AML-193 (cell line): ENCODE data around the gene TGIF1.
A peak's percentile ranks its signal among the peaks of the same experiment; 100 is the strongest.
"Not testable (repeated sequence)": the region's sequence is repeated elsewhere in the genome, so short reads cannot be mapped to it uniquely, and the experiment has no call there.

Experiments used
- DNase-seq, 2 experiments: peaks; one replicate each; lab custom pipeline; 2025; lab: John Stamatoyannopoulos, UW

The TGIF1 gene

DNA sequence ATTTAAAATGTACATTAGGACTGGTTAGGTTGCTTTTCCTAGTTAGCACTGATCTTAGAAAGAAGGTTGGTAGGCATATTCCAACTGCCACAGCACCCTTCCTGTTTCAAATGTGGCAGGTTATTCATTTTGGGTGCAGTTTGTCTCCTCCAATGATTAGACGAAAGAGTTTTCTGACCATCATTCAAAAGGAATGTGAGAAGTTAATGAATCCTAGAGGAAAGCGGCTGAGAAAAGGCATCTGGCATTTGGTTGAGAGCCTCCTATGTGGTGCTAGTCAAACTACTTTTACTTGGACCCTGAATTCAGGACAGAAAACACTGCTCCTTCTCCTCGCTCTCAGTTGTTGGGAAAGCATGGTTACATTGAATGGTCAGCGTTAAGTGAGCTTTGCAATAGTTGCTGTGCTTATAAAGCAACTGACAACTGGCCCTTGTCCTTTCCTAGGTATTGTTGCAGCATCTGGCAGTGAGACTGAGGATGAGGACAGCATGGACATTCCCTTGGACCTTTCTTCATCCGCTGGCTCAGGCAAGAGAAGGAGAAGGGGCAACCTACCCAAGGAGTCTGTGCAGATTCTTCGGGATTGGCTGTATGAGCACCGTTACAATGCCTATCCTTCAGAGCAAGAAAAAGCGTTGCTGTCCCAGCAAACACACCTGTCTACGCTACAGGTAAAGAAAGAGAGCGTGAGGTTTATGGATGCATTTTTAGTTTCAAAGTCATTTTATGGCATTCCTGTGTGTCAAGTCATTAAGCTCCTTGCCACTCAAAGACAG is 6.1 kb downstream of the TGIF1 start:
- DNase-seq, result no peak

DNA sequence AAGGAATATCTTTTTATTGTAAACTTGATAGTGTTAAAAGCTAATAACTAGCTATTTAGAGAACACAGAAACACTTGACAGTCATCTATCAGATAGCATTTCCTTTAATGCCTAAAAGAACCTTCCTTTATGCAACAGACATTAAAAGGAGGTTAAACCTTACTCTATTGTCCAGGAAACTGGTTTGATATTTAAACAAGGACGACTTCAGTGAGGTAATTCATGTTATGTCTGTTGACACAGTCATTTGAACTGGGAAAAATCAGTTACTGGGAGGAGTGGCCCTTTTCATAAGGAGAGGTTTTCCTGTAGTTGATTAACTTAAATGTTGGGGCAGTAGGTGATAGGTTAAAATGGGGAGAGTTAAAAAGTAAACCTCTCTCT is 6.7 kb downstream of the TGIF1 start:
- DNase-seq, result no peak

DNA sequence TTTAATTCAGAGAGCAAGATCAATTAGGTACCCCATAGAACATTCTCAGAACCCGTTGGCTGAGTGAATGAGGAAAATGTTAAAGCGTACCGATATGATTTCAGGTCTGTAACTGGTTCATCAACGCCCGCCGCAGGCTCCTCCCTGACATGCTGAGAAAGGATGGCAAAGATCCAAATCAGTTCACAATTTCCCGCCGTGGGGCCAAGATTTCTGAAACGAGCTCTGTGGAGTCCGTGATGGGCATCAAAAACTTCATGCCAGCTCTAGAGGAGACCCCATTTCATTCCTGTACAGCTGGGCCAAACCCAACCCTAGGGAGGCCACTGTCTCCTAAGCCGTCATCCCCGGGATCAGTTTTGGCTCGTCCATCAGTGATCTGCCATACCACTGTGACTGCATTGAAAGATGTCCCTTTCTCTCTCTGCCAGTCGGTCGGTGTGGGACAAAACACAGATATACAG is 7.3 kb downstream of the TGIF1 start:
- DNase-seq, result no peak

DNA sequence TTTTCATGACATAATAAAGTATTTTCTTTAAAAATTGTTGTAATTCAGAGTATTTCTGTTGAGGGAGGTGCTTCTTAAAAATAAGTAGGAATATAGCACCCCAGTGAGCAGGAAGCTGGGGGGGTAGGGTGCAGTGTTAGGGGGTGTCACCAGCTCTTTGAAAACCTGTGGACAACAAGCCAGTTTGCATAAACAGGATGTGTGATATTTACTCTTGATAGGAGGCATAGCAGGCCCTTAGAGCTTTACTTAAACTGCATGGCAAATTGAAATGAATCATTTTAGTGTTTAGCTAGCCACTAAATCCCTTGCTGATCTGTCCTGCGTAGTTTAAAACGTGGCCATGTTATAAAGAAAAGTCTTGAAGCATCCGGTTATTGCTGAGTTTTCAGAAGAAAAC is 8.4 kb downstream of the TGIF1 start:
- no peak for DNase-seq

DNA sequence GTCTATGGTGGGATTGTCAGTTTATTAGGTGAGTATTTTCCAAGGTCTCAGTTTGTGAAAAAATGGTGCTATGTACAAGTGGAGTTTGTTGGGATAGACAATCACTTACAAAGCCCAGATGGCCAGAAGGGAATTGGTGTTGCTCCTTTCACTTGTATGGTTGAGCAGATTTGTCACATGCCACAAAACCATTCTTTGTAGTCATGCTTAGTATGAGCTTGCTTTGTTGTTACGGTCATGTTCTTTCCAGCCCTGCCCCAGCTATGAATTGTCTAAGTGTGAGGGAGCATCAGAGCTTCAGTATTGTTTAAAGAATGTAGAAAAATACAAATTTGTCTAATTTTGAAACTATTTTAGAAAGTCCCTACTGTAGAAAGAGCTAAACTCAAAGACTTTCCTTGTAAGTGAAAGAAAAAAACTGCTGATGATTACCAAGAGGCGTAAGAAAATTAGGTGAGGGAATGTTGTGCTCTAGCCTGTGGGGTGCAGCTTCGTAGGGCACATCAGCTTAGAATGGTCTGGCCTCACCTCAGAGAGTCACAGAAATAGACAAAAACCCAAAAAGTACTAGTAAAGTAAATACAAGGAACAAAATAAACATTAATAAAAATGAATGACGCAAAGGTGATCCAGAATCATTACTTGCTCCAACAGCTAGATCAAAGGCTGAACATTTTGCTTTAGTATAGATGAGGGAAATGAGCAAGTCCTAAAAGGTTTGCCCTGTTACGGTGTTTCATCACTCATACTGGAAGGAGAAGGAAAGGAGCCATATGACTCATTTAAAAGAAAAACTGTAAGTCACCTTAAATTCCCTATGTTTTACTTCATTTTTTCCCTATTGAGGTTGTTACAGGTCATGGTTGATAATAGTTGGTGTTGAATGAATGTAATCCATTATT is 9.2 kb downstream of the TGIF1 start:
- DNase-seq, result peak in 1 of 2 experiments; percentile 19

DNA sequence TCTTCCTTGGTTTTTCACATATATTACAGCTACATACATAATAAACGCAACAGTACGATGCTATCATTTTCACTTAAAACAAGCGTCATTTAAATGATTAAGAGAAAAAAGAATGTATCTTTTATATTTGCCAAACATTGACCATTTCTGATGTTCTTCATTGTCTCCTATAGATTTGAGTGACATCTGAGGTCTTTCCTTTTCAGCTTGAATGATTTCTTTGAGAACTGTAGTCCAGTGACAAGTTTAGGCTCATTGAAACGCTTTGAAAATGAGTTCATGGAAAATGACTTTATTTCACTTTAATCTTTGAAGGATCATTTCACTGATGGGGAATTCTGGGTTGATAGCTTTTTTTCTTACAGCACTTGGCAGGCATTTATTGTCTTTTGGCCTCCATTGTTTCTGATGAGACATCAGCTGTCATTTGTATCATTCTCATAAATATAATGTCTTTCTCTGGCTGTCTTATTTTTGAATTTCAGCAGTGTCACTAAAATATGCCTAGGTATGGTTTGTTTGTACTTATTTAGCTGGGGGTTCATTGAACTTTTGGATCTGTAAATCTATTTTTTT is 10.9 kb downstream of the TGIF1 start:
- DNase-seq, result no peak

DNA sequence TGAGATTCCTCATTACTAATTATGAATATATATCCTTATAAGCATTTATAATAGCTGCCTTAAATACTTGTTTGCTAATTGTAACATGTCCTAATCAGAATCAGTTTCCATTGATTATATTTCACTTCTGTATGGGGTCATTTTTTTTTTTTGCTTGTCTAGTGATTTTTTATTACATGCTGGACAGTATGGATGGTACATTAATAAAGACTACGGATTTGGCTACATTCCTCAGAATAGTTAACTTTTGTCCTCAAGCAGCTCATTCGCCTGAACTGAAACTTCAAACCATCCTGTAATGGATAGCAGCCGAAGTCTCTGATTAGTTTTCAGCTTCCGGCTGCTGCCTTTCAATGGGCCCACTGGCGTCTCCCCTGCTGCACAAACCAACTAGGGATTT is 11.7 kb downstream of the TGIF1 start:
- DNase-seq, result no peak

DNA sequence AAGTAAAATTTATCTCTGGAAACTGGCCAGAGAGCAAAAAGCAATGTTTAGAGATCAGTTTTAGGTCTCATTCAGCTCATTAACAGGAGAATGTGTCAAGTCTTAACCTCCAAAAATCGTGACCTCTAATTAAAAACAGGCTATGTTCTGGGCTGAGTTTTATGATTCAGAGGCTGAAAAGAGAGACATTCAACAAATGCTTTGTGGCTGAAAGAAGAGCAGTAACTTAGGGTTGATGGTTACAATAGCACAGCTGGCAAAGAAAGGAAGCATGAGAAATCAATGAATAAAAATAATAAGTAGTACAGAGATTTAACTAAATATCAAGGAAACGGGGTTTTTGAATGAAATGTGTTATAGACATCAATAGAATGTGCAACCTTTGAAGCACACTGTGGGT is 13.1 kb downstream of the TGIF1 start:
- DNase-seq, result no peak

DNA sequence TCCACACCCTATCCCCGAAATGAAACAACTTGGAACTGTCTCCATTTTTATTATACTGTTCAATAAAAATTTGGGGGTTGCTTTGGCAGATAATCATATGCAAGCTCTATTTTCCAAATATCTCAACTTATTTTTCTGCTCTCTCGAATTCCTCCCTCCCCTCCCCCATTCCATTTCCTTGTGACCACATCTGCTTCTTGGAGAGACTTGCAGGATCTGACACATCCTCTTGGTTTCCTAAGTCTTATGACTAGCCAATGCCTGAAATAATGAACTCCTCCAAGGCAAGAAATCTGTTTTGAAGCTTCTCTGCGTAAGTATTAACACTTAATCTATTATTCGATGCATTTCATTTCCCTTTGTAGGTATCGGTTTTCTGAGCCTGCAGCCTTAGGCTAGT is 16.1 kb downstream of the TGIF1 start:
- DNase-seq, result peak; percentile 43 to 47

DNA sequence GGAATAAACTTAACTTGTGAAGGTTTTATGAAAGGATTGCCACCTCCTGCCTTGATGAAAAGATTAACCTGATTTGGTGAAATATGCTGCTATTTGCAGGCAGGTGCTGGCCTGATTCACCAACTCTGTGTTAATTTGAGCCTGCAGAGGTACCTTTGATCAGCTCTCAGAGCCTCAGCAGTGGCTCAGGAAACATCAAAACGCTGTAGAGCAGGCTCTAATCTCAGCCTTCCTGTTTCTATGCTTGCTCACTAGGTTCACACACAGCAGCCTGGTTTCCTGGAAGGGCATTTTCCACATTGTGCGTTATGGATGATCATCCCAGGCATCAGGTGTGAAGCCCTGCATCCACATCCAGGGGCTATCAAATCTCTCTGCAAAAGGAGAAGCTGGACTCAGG is 16.9 kb downstream of the TGIF1 start:
- no peak for DNase-seq

DNA sequence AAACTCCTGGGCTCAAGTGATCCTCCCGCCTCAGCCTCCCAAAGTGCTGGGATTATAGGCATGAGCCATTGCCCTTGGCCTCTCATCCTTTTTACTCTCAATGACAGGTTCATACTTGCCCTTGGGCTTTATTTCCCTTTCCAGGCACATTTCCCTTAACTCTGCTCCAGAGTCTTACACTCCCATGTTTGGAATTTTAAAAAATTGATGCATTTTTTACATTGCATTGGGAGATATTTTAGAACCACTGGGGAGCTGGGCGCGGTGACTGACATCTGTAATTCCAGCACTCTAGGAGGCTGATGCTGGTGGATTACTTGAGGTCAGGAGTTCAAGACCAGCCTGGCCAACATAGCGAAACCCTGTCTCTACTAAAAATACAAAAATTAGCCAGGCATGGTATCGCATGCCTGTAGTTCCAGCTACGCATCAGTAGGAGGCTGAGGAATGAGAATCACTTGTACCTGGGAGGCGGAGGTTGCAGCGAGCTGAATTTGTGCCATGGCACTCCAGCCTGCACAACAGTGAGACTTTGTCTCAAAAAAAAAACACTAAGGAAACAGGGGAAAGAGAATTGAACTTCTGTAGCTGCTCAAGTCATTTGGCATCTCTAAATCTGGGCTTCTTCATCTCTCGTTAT is 18.2 kb downstream of the TGIF1 start:
- DNase-seq, result no peak

DNA sequence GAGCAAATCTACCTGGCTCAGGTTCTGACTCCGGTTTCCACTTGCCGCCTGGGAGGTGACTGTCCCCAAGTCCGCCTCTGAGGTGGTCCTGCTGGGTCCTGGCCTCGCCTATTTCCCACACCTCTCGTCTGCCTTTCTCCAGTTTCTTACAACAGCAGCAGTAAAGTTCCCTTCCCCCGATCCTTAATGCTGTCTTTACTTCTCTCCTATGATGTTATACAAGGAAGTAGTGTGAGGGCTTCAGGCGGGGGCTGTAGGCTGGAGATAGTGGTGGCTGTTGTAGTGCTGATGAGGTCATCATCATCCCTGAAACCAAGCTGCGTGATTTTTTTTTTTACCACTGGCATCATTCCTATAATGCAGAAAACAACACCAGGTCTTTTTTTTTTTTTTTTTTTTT is 18.9 kb downstream of the TGIF1 start:
- no peak for DNase-seq

DNA sequence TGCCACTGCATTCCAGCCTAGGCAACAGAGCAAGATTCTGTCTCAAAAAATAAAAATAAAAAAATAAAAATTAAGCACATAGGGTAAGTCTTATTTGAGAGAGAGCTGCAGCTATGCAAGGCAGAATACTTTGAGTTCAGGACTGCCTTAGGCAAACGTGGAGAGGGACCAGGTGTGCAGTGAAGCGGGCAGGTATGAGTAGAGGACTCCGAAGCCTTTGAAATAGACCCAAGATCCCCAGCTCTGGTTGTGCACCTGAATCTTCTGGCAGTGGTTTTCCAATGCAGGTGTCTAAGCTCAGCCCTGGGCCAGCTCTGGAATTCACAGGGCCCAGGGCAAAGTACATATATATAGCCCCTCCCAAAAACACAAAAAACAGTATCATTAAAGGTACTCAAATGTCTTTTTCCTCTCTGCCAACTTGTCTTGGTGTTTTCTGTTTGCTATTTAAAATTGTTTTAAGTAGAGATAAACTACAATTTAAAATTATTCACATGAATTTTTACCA is 21.2 kb downstream of the TGIF1 start:
- no peak for DNase-seq

DNA sequence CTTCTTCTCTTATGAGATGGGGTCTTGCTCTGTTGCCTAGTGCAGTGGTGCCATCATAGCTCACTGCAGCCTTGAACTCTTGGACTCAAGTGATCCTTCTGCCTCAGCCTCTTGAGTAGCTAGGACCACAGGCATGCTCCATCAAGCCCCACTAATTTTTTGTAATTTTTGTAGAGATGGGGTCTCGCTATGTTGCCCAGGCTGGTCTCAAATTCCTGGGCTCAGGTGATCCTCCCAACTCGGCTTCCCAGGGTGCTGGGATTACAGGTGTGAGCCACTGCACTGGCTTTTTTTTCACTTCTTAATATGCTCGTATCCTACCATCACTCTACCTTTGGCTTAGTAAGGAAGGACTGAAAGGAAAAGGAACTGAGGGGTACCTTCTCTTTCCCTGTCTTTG is 22.1 kb downstream of the TGIF1 start:
- DNase-seq, result not testable (repeated sequence)

DNA sequence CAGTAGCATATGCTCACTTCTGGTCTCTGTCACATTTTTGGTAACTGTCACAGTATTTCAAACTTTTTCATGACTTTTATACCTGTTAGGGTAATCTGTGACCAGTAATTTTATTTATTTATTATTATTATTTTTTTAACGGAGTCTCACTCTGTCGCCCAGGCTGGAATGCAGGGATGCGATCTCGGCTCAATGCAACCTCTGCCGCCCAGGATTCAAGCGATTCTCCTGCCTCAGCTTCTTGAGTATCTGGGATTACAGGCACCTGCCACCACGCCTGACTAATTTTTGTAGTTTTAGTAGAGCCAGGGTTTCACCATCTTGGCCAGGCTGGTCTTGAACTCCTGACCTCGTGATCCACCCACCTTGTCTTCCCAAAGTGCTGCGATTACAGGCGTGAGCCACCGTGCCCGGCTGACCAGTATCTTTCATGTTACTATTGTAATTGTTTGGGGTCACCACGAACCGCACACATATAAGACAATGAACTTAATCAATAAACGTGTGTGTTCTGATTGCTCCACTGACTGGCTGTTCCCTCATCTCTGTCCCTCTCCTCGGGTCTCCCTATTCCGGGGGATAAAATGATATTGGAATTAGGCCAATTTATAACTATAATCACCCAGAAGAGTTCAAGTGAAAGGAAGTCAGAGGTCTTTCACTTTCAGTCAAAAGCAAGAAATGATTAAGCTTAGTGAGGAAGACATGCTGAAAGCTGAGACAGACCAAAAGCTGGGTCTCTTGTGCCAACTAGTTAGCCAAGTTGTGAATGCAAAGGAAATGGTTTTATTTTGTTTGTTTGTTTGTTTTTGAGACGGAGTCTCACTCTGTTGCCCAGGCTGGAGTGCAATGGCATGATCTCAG is 22.9 kb downstream of the TGIF1 start:
- DNase-seq, result no peak

DNA sequence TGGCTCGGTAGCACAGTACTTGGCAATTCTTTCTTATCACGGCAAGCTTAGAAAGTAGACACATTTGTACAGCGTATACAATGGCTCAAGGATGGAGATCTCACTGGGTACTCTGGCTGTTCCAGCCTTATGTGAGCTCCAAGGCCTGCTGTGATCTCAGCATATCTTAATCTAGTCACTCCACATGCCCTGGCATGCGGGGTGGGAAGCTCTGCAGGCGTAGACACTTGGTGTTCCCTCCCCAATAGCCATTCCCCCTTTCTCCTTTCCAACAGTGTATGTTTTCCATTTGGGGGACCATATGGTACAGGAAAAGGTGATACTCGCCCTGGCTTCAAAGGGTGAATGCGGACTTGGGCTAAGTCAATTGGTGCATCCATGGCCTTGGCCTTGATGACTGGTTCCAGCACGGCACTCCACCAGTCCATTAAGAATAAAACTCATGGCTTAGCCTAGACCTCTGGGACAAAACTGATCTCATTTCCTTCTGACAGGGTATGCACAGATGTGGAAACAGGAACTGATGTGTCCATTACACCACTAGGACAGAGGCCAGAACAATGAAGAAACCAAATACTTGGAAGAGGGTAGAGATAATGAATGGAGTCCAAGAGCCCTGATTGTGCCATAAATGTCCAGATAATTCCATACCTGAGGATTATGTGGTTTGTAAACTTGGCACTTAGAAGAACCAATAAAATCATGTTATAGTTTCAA is 28.4 kb downstream of the TGIF1 start:
- peak; percentile 53 to 66 for DNase-seq

DNA sequence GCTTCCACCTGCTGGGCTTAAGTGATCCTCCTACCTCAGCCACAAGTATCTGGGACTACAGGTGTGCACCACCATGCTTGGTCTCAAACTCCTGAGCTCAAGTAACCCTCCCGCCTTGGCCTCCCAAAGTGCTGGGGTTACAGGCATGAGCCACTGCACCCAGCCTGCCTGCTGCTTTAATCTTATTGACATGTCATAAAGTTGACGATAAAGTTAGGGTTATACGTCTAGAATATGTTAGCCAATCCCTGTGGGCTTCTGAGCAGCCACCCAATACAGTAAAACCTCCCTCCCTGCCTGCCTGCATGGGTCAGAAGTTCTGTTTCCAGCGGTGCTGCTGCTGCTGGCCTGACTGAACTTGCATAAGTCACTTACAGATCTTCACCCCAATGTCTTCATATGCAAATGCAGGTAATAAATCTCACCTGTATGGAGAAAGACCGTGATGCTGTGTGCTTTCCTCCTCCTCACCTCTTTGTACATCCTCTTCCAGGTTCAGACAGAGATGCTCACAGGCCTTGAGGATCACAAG is 30.1 kb downstream of the TGIF1 start:
- DNase-seq, result no peak

DNA sequence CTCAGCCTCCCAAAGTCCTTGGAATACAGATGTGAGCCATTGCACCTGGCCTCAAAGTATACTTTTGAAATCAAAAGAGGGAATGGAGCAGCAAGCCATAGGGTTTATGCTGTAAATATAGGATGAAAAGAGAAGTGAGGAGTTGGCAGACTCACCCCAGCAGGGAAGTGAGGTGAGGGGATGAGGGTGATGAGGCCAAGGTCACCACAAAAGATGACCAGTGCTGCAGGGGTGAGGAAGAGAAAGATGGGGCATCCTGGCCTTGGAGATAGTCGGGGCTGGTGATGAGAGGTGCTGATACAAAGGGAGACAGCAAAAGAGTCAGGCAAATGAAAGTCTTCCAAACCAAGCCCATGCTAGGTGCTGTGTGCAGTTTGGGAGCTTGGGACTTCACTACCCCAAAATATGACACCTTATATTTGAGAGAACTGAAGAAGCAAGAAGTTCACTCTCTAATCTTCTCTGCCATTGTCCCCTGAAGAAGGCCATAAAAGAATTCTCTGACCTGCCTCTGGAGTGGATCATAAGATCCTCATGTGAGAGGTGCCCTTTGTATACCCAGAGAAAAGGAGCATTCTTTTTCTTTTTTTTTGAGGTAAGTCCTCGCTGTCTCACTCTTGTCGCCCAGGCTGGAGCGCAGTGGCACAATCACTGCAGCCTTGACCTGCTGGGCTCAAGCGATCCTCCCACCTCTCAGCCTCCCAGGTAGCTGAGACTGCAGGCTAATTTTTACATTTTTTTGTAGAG is 31.0 kb downstream of the TGIF1 start:
- DNase-seq, result no peak

DNA sequence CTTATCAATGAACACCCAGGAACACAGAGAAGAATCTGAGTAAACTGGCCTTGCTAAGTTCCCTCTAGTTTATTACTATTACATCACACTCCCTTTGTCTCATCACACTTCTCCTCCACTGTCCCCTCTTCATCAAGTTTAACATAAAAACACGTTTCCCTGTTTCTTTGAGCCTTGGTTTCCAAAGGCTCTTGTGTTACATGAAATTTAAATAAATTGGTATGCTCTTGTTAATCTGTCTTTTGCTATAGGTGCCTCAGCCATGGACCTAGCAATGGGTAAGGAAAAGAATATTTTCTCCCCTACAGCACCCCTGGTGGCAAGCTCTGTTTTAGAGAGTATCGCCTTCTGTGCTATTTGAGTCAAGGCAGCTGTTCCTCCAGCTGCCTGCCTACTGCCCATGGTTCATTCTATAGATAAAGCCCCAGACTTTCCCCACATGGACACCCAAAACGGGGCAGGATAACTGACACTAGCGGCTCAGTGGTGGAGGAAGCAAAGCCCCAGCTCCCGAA is 31.8 kb downstream of the TGIF1 start:
- DNase-seq, result peak; percentile 45 to 64
